Esophagus squamous epithelium (tissue), 5 donors: ENCODE results near the gene PMP22. TPM values are rescaled to one million over a fixed set of nuclear protein-coding genes. Genes with fewer than 3 reads are reported as not detected.
A peak's percentile ranks its signal among the peaks of the same experiment; 100 is the strongest.

ENCODE experiments used
- DNase-seq: peaks from one replicate; lab custom pipeline; 2025; lab: John Stamatoyannopoulos, UW
- H3K27ac ChIP-seq, 4 donors: fragments of 200-600 bp; sonication (generic); one replicate each; pipeline ENCODE4 v1.5.1; 2016 to 2019; ENCODE audit warnings: mild to moderate bottlenecking in 1 of 4
- H3K27me3 ChIP-seq, 4 donors: fragments of 200-600 bp; sonication (generic); 1 replicate in 3 of 4; 2 replicates in 1 of 4; pipeline versions ENCODE4 v1.5.1 to v1.6.0; 2017 to 2021; ENCODE audit warnings: antibody characterized with exemption in 1 of 4
- H3K36me3 ChIP-seq, 3 donors: fragments of 200-600 bp; sonication (generic); one replicate each; pipeline ENCODE4 v1.5.1; 2016 to 2019
- H3K4me1 ChIP-seq, 3 donors: fragments of 200-600 bp; sonication (generic); one replicate each; pipeline ENCODE4 v1.5.1; 2017 to 2019
- H3K4me3 ChIP-seq, 4 donors: fragments of 200-600 bp; sonication (generic); 1 replicate in 3 of 4; 2 replicates in 1 of 4; pipeline ENCODE4 v1.5.1; 2016 to 2019; ENCODE audit warnings: mild to moderate bottlenecking in 2 of 4, moderate library complexity in 1 of 4
- H3K9me3 ChIP-seq, 3 donors: fragments of 200-600 bp; sonication (generic); one replicate each; pipeline ENCODE4 v1.5.1; 2016 to 2019
- POLR2A ChIP-seq, 4 donors: fragments of 450-650 bp; IDR thresholded peaks; one replicate each; pipeline ENCODE4 v1.6.1; 2017; ENCODE audit warnings: antibody characterized with exemption in 4 of 4, mild to moderate bottlenecking in 4 of 4, moderate library complexity in 3 of 4
- WGBS, 2 donors: methylation state at CpG; one replicate each; pipeline ENCODE4 v1.1.5; 2018; 5-methylcytosine and 5-hydroxymethylcytosine counted together
- intact Hi-C: fragments of 100-400 bp; cut with DNase I; formaldehyde crosslinking; loops from one replicate; pipeline ENCODE4 v1.15.0; 2022
- total RNA-seq, 4 donors: library from RNA; depleted of rRNA; stranded (reverse); fragments of >200 nt; gene quantifications; one replicate each; pipeline ENCODE4 v1.1.0, GENCODE V29; 2016
- TF ChIP-seq, protein P1 (sequence below), 6 experiments: fragments of 450-650 bp in 4 of 6; fragments of 200-600 bp in 2 of 6; sonication (generic) in 2 of 6; IDR thresholded peaks; one replicate each; pipeline ENCODE4 v1.5.1; 2016 to 2019; ENCODE audit warnings: antibody characterized with exemption in 6 of 6, mild to moderate bottlenecking in 4 of 6, moderate library complexity in 4 of 6
- donor health status: DM: yes; HTN: yes; CAD: no.

The PMP22 gene
- total RNA-seq: 100 to 1,000 TPM in 1 of 4 donors, 10 to 100 TPM in 2, 1 to 10 TPM in 1; 4.0 to 102 (median 27.3) TPM

DNA sequence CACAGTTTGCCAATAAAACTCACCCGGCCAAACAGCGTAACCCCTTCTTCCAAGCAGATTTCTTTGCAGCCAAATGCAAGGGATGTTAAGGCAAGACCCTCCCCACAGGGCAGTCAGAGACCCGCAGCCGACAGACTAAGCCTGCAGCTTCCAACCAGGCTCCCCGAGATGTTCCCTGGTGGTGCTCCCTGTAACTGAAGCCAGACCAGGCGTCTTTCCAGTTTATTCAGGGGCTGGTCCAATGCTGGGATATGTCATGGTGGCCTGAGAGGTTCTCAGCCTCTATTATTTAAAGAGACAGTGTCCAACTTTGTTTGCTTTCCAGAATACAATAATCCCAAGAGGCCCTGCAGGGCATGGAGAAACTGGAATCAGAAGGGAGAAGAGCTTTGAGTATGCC lies at the start of gene PMP22:
Gene PMP22 (minus strand): TSS at position 196 of the 400 bp plus-strand sequence. CDS start 4,599 bp downstream, outside the sequence.
- Histone ChIP-seq H3K4me3 (peak within 1 kb of the TSS in 3 of 4 donors; percentile 31 to 77 (median 58)), H3K4me1 (peaks cover 8 to 46% (median 10%) of the 10 kb centered on the region in 3 donors)

DNA sequence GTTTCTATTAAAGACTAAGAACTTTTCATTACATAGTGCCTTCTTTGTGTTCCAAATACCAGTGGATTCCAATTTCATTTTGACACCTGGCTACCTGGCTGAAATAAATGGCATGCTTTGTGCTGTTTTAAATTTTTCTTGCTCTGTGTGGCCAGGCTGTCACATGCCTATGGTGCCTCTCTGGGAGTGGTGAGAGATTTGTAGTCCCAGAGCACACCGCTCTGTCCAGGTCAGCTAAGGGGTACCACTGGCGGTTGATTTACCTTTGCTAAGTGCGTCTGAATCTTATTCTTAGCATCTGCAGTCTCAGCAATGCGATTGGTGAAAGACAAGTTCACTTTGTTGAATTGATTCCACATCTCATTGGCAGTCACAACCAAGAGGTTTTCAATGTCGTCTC lies 46.9 kb upstream of the PMP22 start:
- H3K9me3 ChIP-seq: no peaks in the 10 kb centered on the region
- WGBS, 2 donors: 75 to 81% methylated on average over 5 of the region's 5 CpGs
- peaks cover 0 to 3% (median 0%) of the 10 kb centered on the region in 3 donors for H3K4me1 ChIP-seq
- intact Hi-C loops: no loop called here
- no peak overlapping the region for H3K4me3 ChIP-seq
- peaks cover 0 to 11% (median 0%) of the 10 kb centered on the region in 4 donors for H3K27me3 ChIP-seq
- no peak for TF ChIP-seq POLR2A (IDR thresholded peaks at IDR 0.05)
- TF ChIP-seq, protein P1, sequence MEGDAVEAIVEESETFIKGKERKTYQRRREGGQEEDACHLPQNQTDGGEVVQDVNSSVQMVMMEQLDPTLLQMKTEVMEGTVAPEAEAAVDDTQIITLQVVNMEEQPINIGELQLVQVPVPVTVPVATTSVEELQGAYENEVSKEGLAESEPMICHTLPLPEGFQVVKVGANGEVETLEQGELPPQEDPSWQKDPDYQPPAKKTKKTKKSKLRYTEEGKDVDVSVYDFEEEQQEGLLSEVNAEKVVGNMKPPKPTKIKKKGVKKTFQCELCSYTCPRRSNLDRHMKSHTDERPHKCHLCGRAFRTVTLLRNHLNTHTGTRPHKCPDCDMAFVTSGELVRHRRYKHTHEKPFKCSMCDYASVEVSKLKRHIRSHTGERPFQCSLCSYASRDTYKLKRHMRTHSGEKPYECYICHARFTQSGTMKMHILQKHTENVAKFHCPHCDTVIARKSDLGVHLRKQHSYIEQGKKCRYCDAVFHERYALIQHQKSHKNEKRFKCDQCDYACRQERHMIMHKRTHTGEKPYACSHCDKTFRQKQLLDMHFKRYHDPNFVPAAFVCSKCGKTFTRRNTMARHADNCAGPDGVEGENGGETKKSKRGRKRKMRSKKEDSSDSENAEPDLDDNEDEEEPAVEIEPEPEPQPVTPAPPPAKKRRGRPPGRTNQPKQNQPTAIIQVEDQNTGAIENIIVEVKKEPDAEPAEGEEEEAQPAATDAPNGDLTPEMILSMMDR (IDR thresholded peaks at IDR 0.05): no peak
- H3K36me3 ChIP-seq: no peaks in the 10 kb centered on the region
- no peak overlapping the region for H3K27ac ChIP-seq
- DNase-seq: no peak

More for the DNA sequence above, at the start of gene PMP22:
- peak within 1 kb of the TSS; percentile 15 to 98 (median 94) for H3K27ac ChIP-seq
- TF ChIP-seq, protein P1 (IDR thresholded peaks at IDR 0.05): no peak
- TF ChIP-seq POLR2A (IDR thresholded peaks at IDR 0.05): peak in 2 of 4 donors; percentile 16 to 27
- no peaks in the 10 kb centered on the region for H3K9me3 ChIP-seq
- WGBS, 2 donors: 53 to 58% methylated on average over 4 to 6 of the region's 6 CpGs
- DNase-seq: no peak
- intact Hi-C loops: no loop called here
- peaks cover 0 to 61% (median 4%) of the 10 kb centered on the region in 4 donors for H3K27me3 ChIP-seq
- H3K36me3 ChIP-seq: no peaks in the 10 kb centered on the region

DNA sequence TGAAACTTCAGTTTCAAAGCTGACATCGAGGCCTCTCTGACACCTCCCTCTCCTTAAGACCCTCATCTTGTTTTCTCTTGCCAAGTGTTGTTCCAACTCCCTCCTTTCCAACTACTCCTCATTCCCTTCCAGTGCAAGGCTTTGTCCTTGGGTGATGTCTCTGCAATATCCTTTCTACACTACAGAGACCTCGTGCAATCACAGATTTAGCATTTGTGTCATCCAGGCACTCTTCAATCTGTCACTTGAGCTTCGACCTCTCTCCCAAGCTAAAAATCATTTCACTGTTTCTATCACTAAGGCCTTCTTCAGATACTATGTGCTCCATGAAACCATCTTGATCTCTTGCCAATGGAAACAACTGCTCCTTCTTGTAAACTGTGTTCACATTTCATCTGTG lies 44.7 kb upstream of the PMP22 start:
- H3K4me3 ChIP-seq: no peak overlapping the region
- H3K4me1 ChIP-seq: peaks cover 0 to 8% (median 0%) of the 10 kb centered on the region in 3 donors
- no peak for DNase-seq
- no peak overlapping the region for H3K27ac ChIP-seq
- 56 to 72% methylated on average over 3 of the region's 3 CpGs for WGBS, 2 donors
- H3K9me3 ChIP-seq: no peaks in the 10 kb centered on the region
- TF ChIP-seq, protein P1 (IDR thresholded peaks at IDR 0.05): no peak
- TF ChIP-seq POLR2A (IDR thresholded peaks at IDR 0.05): no peak
- intact Hi-C loops: no loop called here
- H3K36me3 ChIP-seq: no peaks in the 10 kb centered on the region
- peaks cover 0 to 11% (median 0%) of the 10 kb centered on the region in 4 donors for H3K27me3 ChIP-seq

DNA sequence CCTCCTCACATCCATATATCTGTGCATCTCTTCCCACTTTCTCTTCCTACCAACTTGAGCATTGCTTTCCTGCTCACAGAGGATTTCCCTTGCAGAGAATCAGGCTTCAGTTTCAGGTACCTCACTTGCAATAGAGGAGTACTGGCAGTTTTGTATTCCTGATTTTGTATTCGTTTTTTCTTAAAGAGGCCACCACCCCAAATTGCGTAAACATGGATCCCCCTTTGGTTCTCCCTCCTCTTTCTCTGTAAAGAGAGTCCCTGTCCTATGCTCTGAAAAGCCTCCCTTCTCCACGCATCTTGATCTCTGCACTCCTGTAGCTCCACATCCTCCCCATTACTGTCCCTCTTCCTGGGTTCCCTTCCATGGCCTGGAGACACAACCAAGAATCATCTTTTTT lies 44.1 kb upstream of the PMP22 start:
- peaks cover 0 to 8% (median 0%) of the 10 kb centered on the region in 3 donors for H3K4me1 ChIP-seq
- TF ChIP-seq, protein P1 (IDR thresholded peaks at IDR 0.05): no peak
- no peak for TF ChIP-seq POLR2A (IDR thresholded peaks at IDR 0.05)
- peaks cover 0 to 11% (median 0%) of the 10 kb centered on the region in 4 donors for H3K27me3 ChIP-seq
- no peak overlapping the region for H3K4me3 ChIP-seq
- WGBS, 2 donors: 38 to 70% methylated on average over 3 of the region's 3 CpGs
- no peak overlapping the region for H3K27ac ChIP-seq
- no peaks in the 10 kb centered on the region for H3K36me3 ChIP-seq
- no peaks in the 10 kb centered on the region for H3K9me3 ChIP-seq
- intact Hi-C loops: no loop called here
- DNase-seq: no peak

DNA sequence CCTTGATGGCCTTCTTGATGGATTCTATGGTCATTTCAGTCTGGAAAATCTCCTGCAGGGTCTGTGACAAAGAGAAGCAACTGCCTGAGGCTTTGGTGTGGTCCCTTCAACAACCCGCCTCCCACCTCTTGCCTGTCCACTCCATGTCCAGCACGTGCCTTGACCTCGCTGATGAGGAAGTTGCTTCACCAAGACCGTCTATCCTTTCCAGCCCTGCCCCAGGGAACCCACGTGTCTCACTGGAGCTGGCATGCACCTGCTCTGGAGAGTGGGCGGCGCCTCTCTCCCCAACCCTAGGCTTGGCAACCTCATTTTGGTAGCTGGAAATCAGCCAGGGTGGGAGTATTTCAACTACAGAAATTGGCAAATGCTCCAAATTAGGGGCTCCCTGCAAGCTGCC lies 43.6 kb upstream of the PMP22 start:
- H3K4me3 ChIP-seq: no peak overlapping the region
- no peaks in the 10 kb centered on the region for H3K9me3 ChIP-seq
- H3K27ac ChIP-seq: no peak overlapping the region
- no peaks in the 10 kb centered on the region for H3K36me3 ChIP-seq
- intact Hi-C loops: no loop called here
- H3K27me3 ChIP-seq: peaks cover 0 to 11% (median 0%) of the 10 kb centered on the region in 4 donors
- peaks cover 0 to 8% (median 0%) of the 10 kb centered on the region in 3 donors for H3K4me1 ChIP-seq
- TF ChIP-seq, protein P1 (IDR thresholded peaks at IDR 0.05): no peak
- TF ChIP-seq POLR2A (IDR thresholded peaks at IDR 0.05): no peak
- no peak for DNase-seq
- WGBS, 2 donors: 61 to 67% methylated on average over 5 to 7 of the region's 7 CpGs
